GM18526 (cell line): ENCODE data around the gene CEP164.

Source experiments
- POLR2A ChIP-seq: IDR thresholded peaks from 3 replicates; pipeline ENCODE4 v1.6.1; 2011; ENCODE audit not compliant: insufficient read length; ENCODE audit errors: extremely low read depth

The CEP164 gene

DNA sequence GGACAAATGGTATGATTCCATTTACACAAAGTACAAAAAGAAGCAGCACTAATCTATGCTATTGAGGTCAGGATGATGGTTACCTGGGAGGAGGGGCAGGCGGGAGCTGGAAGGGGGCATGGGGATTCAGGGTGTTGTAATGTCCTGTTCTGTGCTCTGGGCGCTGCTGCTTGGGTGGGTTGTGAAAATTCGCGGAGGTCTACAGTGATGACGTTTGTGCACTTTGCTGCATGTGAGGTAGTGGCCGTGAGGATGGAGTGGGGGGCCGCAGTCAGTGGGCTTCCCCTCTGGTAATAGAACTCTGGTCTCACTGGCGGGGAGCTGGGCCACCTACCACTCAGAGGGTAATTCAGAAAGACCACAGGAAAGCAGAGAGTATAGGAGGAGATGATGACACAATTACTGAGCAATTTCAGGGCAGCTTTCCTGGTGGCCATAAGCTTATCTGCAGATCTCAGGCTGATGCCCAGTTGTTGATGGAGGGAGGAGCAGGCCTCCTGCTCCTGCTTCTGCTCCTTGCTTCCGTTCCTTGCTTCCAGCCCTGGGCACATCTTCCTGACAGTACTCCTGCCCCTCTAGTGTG lies 121.5 kb downstream of the CEP164 start:
- TF ChIP-seq POLR2A: no peak

DNA sequence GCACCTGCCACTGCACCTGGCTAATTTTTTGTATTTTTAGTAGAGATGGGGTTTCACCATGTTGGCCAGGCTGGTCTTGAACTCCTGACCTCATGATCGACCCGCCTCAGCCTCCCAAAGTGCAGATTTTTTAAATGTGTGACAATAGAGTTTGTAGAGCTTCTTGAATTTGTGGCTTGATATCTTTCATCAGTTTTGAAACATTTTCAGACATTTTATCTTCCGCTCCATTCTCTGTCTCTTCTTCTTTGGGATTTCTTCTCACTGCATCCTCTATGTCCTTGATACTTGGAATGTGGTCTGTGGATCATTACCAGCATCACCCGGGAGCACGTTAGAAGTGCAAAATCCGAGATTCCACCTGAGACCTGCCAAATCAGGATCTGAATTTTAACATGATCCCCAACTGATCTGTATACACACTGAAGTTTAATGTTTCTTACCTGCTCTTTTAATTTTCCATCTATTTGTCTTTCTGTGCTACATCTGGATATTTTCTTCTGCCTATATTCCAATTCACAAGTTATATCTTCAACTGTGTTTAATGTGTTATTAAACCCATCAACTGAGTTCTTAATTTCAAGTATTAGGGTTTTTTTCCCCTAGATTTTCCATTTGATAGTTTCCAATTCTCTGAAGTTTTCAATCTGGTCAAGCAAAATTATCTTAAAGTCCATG lies 126.4 kb downstream of the CEP164 start:
- TF ChIP-seq POLR2A: no peak

DNA sequence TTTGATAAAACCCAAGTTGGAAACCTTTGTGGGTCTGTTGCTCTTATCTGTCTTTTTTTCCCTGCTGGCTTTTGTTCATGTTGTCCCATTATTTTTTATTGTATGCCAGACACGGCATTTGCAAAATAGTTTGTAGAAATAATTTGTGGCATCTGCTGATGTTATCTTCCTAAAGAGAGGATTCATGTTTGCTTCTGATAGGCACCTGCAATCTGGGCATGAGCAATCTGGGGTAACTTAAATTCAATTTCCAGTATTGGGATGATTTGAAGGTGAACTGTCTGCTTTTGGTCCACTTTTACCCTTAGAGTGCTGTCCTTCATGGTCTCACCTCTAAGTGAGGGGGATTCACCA lies 126.9 kb downstream of the CEP164 start:
- TF ChIP-seq POLR2A: no peak

DNA sequence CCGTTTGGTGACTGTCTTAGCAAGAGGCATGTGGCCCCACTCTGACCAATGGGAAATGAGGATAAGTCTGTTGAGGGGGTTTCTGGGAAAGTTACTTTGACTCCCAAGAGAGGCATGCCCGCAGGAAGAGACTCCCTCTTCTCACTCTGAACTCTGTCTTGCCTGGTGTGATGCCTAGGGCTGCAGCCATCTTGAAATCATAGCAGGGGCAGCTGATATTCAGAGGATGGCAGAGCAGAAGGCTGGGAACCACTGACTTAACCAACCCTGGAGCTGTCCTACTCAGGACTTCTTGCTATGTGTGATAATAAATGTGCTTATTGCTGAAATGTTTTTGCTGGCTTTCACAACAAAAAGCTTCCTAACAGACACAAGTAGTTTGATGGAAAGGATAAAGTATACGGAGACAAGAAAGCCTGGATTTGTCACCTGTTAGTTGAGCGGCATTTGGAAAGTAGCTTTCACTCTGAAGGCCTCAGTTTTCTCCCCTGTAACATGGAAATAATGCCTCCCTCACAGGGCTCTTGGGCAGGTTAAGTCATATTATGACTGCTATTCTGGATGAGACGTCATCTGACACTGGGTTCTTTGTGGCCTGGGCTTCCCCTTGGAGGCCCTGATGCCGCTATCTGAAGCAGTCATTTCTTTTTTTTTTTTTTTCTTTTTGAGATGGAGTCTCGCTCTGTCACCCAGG lies 128.5 kb downstream of the CEP164 start:
- TF ChIP-seq POLR2A: no peak

DNA sequence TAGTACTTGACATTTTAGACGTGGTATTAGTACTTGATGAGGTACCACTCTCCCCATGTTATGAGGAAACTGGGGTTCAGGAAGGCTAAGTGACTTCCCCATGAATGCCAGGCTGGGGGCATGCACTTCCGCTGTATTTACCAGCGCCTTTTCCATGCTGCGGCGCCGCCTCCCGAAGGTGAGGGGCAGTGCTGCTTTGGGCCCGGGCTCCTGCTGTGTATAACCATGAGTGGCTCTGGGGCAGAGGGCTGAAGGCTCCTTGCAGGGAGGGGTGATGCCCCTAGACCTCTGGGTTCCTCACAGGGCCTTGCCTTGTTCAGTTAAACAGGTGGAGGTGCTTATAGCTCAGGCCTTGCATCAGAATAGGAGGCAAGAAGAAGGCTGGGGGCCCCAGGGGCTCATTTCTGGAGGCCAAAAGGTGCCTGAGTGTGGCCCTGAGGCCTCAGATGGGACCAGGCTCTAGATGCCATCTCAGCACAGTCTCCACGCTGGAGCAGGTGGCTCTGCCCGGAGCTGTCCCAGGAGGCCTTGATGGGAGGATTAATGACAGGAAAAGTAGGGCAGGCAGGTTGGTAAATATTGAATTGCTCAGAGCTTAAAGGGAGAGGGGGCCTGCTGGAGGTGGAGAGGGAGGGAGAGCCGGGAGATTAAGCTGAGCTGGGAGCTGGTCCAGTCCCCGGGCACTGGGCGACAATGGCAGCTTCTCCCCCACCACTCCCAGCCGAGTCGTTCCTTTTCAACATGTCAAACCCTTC lies 129.6 kb downstream of the CEP164 start:
- TF ChIP-seq POLR2A: no peak

DNA sequence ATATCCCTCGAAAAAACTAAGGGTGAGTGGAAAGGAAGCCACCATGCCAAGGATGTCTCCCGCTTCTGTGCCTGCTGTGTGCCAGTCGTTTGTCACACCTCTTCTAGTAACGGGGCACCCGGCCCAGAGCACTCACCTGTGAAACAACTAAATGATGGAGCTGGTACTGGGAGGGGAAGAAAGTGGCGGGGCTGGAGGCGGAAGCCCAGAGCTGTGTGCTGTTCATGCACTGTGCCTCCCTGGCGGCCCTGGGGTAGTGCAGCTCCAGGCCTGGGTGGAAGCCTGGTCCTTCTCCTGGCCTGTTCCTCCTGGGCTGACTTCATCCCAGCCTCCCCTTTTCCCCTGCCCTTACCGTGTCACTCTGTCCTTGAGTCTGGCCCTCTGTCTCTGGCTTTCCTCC lies 130.2 kb downstream of the CEP164 start:
- no peak for TF ChIP-seq POLR2A

DNA sequence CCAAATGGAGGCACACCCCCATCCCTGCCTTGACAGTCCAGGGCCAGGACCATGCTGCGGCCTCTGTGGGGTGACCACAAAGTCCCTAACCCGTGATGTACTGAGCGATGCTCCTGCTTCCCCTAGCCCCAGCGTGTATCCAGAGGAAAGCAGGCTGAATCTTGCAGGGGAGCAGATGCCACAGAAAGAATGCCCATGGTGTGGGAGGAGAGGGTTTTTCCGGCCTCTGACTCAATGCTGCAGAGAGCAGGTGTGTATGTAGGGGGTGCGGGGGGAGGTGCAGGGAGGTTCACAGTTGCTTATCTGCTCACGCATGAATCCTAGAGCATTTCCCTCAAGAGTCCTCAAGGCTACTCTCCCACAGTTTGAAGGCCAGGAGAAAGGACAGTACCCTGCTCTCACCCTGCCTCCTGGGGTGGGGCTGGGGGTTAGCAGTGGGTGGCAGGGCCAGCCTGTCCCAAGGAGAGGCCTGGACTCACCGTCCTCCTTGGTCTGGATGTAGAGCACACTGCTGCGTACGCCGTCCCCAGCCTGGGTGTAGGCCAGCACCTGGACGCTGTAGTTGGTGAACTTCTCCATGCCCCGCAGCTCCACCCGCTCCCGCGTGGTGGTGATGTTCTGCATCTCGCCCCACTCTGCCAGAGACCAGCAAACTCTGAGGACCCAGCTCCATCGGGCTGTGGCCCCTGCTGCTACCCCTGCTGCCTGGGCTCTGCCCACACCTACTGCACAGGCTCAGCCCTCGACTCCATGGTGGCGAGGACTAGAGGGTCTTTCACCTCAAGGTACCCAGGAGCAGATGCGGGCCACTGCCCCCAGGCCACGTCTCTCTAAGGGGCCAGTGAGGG lies 130.8 kb downstream of the CEP164 start:
- no peak for TF ChIP-seq POLR2A

DNA sequence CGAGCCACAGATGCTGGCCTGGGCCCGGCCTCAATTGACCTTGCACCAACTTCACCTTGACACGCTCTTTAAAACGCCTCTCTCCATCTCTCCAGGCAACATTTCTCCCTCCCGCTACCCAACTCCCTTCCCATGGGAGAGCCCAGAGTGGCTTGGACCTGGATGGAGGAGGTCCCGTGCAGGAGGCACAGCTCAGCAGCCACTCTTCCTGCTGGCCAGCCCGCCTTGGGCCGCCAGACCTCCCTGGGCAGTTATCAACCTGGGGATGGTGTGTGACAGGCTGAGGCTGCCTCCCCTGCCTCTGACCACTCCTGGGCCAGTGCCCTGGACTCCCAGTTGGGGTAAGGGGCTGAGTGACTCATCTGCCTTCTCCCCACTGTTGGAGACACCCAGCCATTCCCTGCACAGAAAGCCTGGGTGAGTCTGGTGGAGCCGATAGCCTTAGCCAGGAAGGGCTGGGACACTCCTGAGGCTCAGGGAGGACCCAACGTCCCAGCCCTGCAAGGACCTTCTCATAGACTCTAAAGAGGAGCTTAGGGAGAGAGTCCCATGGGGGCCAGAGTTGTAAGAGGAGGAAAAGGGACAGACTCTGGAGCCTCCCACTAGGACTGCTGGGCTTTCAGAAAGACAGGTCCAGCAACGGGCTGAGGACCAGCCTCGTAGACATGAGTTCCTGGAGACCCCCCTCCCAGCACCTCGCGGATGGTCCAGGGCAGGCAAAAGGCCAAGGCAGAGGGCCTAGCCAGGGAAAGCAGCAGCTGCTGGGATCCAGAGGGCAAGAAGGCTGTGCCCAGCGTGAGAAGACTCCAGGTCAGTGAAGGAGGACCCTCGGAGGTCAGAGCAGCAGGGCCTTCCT lies 131.7 kb downstream of the CEP164 start:
- no peak for TF ChIP-seq POLR2A

DNA sequence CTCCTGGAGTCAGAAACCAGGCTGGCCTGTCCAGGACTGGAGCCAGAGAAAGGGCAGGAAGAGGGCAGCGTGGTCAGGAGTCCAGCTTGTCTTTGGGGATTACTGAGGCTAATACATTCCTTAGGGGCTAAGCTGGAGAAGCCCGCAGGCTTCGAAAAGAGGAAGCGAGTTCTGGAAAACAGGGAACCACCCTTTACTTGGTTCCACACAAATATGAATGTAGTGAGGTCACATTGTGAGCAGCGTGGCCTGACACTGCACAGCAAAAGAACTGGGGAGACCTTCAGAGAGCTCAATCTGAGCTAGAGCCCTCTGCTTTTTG lies 132.3 kb downstream of the CEP164 start:
- no peak for TF ChIP-seq POLR2A

DNA sequence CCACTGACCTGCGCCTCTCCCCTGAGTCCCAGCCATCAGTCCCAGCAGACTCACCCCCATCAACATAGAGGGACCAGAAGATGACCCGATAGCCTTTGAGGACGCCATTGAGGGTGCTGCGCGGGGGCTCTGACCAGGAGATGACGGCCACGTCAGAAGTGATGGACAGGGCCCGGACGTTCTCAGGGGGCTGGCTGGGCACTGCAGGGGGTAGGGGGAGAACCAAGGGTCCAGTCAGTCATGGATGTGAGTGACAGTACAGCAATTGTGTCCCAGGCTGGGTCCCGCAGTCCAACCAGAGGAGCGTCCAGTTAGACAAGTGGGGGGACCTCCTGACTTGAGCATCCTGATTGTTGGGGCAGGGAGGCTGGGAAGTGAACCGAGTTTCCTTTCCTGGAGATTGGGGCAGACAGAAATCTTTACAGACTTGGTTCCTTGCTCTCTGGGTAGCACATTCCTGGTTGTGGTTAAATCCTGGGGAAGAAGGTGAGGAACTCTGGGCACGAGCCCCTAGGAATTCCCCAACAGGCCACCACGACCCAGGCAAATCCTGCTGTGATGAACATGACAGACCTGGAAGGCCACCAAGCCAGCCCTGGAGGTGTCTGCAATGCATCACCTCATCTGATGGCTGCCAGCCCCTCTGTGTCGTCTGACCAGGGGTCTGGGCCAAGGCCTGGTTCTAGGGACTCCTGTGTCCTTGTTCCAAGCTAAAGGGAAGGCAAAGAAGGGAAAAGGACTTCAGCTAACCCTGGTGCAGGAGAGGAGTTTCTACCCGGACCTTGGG lies 133.9 kb downstream of the CEP164 start:
- TF ChIP-seq POLR2A: no peak

DNA sequence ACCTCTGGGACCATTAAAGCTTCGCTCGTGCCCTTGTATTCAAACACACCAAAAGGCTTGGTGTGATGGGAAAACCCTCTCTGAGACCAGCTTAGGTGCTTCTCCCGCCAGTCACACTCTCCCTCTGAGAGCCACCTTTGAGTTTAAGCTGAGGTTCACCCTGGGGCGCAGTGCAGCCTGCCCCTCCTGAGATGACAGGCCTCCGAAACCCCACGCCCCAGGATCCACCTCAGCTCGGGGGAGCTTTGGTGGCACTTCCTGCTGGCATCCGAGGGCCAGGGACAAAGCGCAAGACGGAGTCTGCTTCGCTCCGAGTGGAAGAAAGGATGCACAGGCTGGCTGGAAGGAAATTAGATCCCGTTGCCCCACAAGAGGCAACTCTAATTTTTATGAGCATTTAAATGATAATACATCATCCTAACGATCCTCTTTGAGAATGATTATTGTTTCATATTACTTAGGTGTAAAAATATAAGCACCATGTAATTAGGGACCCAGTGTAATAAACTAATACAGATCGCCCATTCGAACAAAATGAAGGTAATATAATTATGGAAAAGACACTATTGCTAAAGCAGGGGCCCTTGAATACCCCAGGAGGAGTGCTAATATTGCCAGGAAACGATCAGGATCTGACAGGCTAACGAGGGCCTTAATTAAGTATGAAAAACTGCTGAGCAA lies 134.7 kb downstream of the CEP164 start:
- no peak for TF ChIP-seq POLR2A

DNA sequence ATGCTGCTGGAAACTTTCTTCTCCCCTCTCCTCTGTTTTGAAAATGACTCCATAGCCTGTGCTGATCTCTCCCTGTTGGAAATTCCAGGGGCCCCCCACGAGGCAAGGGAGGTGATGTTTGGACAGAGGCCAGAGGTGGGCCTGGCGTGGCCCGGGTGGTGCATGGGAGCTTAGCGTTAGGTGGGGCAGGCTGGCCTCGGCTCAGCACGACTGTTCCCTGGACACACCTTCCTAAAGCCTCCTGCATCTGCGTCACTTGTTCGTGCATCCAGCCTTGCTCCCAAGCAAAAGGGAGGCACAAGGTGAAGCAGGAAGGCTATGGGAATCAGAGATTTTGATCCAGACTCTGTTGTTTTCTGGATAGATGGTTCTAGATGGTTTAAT lies 135.2 kb downstream of the CEP164 start:
- TF ChIP-seq POLR2A: no peak
